ENCODE data around the gene SMKR1.

GRCh38 chr7:129471402-129471827 is 30.9 kb upstream of the SMKR1 start:
- no peak for TF ChIP-seq POLR2AphosphoS5 (IDR thresholded peaks at IDR 0.05)
- TF ChIP-seq EP300 (IDR thresholded peaks at IDR 0.05), result no peak
- TF ChIP-seq POLR2A (IDR thresholded peaks at IDR 0.05), result no peak

Data from suprapubic skin (tissue), 4 donors.